OCI-LY7 (cell line): ENCODE data around the gene CEP120. TPM values are rescaled to one million over a fixed set of nuclear protein-coding genes. Genes with fewer than 3 reads are reported as not detected.
"Not testable (repeated sequence)": the region's sequence is repeated elsewhere in the genome, so short reads cannot be mapped to it uniquely, and the experiment has no call there.

Source experiments
- BruUV-seq: library from RNA; stranded (reverse); fragments of 400-500 nt; replicated peaks from 2 replicates; lab custom pipeline; 2021; lab: Mats Ljungman, UMichigan
- CTCF ChIA-PET: fragments of 300-600 bp; sonication (Branson Sonifier 250); formaldehyde crosslinking; loops from one replicate; lab custom pipeline; 2022; ENCODE audit warnings: antibody characterized with exemption; ENCODE audit not compliant: unreplicated experiment; lab: Charles Lee
- POLR2A ChIA-PET: fragments of 300-600 bp; sonication (Branson Sonifier 250); formaldehyde crosslinking; loops from one replicate; lab custom pipeline; 2022; ENCODE audit warnings: antibody characterized with exemption; lab: Charles Lee
- DNase-seq: peaks from one replicate; pipeline ENCODE4 v3.0.0-alpha.2; 2015; ENCODE audit warnings: low spot score
- H2AFZ ChIP-seq: fragments of 200-600 bp; sonication (generic), shearing (Covaris generic); 2 replicates; pipeline ENCODE4 v1.6.1; 2014; ENCODE audit warnings: mild to moderate bottlenecking, antibody characterized with exemption, low read length, moderate library complexity
- H3K27ac ChIP-seq: fragments of 200-600 bp; sonication (generic); 2 replicates; pipeline ENCODE4 v1.5.1; 2014; ENCODE audit warnings: mixed run types, low read depth, mild to moderate bottlenecking, moderate library complexity, low read length, inconsistent platforms; ENCODE audit not compliant: poor library complexity, severe bottlenecking
- H3K36me3 ChIP-seq: fragments of 200-600 bp; sonication (generic); 2 replicates; pipeline ENCODE4 v1.6.1; 2014; ENCODE audit warnings: mild to moderate bottlenecking, antibody characterized with exemption, low read length, moderate library complexity, mixed read lengths; ENCODE audit not compliant: insufficient read depth
- H3K4me1 ChIP-seq: fragments of 200-600 bp; sonication (generic); 2 replicates; pipeline ENCODE4 v1.5.1; 2014; ENCODE audit warnings: mild to moderate bottlenecking, low read length; ENCODE audit not compliant: insufficient read depth, poor library complexity, severe bottlenecking
- H3K4me2 ChIP-seq: fragments of 200-600 bp; sonication (generic); 2 replicates; pipeline ENCODE4 v1.6.1; 2014; ENCODE audit warnings: mild to moderate bottlenecking, low read length
- H3K4me3 ChIP-seq: fragments of 200-600 bp; sonication (generic); 2 replicates; pipeline ENCODE4 v1.5.1; 2014; ENCODE audit warnings: mild to moderate bottlenecking, low read depth, low read length; ENCODE audit not compliant: poor library complexity, severe bottlenecking
- H3K79me2 ChIP-seq: fragments of 200-600 bp; sonication (generic); 2 replicates; pipeline ENCODE4 v1.6.1; 2016; ENCODE audit warnings: low read depth, mild to moderate bottlenecking, low read length, moderate library complexity, mixed read lengths; ENCODE audit not compliant: insufficient read depth
- H3K9me2 ChIP-seq: fragments of 200-600 bp; sonication (generic); 2 replicates; pipeline ENCODE4 v1.6.1; 2016; ENCODE audit warnings: mild to moderate bottlenecking, low read length, mixed read lengths; ENCODE audit not compliant: insufficient read depth
- H3K9me3 ChIP-seq: fragments of 200-600 bp; sonication (generic); 2 replicates; pipeline ENCODE4 v1.6.1; 2014; ENCODE audit warnings: mild to moderate bottlenecking, mixed run types, low read length, mixed read lengths
- H4K20me1 ChIP-seq: fragments of 200-600 bp; sonication (generic); 2 replicates; pipeline ENCODE4 v1.6.1; 2014; ENCODE audit warnings: mild to moderate bottlenecking, antibody characterized with exemption, low read length, moderate library complexity, mixed read lengths; ENCODE audit not compliant: insufficient read depth
- EZH2phosphoT487 ChIP-seq: fragments of 200-600 bp; sonication (generic); IDR thresholded peaks from 2 replicates; pipeline ENCODE4 v1.6.1; 2018; ENCODE audit warnings: low read depth, borderline replicate concordance, mild to moderate bottlenecking, mixed run types, antibody characterized with exemption, low read length, moderate library complexity, mixed read lengths
- intact Hi-C: fragments of 100-400 bp; cut with micrococcal nuclease; formaldehyde crosslinking; loops from one replicate; pipeline ENCODE4 v1.10.0; 2022; ENCODE audit not compliant: unreplicated experiment
- total RNA-seq, 2 experiments: library from RNA; depleted of rRNA in 1 of 2; stranded (reverse); fragments of >200 nt in 1 of 2; shearing (Covaris generic) in 1 of 2; gene quantifications; 2 replicates each; pipeline ENCODE4 v1.2.3, GENCODE V29; 2014 to 2022
- TF ChIP-seq, protein P1 (sequence below): fragments of 200-600 bp; sonication (generic); conservative IDR thresholded peaks from 2 replicates; pipeline ENCODE4 v1.5.1; 2014; ENCODE audit warnings: mild to moderate bottlenecking, antibody characterized with exemption, low read length, moderate library complexity, mixed read lengths

CEP120 gene
- total RNA-seq, 2 experiments from 2014 or later, result 18.0 to 23.8 TPM

DNA sequence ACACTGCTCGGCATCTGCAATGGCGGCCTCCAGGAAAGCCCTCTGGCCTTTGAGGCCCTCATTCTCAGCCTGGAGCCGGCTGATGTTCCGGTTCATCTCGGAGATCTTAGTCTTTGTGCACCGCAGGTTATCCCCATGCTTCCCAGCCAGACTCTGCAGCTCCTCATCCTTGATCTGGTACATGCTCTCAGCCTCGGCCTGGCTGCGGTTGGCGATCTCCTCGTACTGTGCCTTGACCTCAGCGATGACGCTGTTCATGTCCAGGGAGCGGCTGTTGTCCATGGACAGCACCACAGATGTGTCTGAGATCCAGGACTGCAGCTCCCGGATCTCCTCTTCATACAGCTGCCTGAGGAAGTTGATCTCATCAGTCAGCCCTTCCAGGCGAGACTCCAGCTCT, 21.9 kb downstream of the CEP120 start:
- intact Hi-C loops, result no loop called here
- H3K79me2 ChIP-seq, result no peaks in the 10 kb centered on the region
- H2AFZ ChIP-seq, result no peak overlapping the region
- peaks cover 50% of the 10 kb centered on the region for H3K36me3 ChIP-seq
- H3K9me3 ChIP-seq, result no peaks in the 10 kb centered on the region
- ChIA-PET POLR2A (interaction anchor here (1.5 to 2.5 kb wide), 2 partner anchors 17 to 22 kb away, joined by 4 to 13 read pairs; partner anchors contain the start of gene CEP120), CTCF (no interaction called here)
- no peak overlapping the region for H3K4me2 ChIP-seq
- no peak for DNase-seq
- no peaks in the 10 kb centered on the region for H4K20me1 ChIP-seq
- H3K9me2 ChIP-seq, result no peaks in the 10 kb centered on the region
- H3K27ac ChIP-seq, result no peak overlapping the region
- no TSS peak for BruUV-seq
- H3K4me1 ChIP-seq, result peaks cover 26% of the 10 kb centered on the region
- no peak for TF ChIP-seq EZH2phosphoT487
- TF ChIP-seq, protein P1, sequence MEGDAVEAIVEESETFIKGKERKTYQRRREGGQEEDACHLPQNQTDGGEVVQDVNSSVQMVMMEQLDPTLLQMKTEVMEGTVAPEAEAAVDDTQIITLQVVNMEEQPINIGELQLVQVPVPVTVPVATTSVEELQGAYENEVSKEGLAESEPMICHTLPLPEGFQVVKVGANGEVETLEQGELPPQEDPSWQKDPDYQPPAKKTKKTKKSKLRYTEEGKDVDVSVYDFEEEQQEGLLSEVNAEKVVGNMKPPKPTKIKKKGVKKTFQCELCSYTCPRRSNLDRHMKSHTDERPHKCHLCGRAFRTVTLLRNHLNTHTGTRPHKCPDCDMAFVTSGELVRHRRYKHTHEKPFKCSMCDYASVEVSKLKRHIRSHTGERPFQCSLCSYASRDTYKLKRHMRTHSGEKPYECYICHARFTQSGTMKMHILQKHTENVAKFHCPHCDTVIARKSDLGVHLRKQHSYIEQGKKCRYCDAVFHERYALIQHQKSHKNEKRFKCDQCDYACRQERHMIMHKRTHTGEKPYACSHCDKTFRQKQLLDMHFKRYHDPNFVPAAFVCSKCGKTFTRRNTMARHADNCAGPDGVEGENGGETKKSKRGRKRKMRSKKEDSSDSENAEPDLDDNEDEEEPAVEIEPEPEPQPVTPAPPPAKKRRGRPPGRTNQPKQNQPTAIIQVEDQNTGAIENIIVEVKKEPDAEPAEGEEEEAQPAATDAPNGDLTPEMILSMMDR, result no peak
- H3K4me3 ChIP-seq, result no peak overlapping the region

DNA sequence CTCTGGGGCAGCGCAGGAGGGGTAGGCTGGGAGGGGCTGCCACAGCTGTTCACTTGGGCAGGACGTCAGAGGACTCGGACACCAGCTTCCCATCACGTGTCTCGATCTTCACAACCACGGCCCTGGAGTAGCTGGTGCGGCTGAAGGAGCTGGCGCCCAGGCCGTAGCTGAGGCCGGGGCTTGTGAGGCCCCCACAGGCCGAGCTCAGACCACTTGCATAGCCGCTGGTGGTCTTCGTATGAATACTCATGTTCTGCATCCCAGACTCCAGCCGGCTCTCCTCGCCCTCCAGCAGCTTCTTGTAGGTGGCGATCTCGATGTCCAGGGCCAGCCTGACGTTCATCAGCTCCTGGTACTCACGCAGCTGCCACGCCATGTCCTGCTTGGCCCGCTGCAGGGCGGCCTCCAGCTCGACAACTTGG, 22.3 kb downstream of the CEP120 start:
- H3K9me3 ChIP-seq, H4K20me1 ChIP-seq, H2AFZ ChIP-seq, H3K79me2 ChIP-seq, H3K4me3 ChIP-seq, H3K4me2 ChIP-seq, BruUV-seq, H3K9me2 ChIP-seq, CTCF ChIA-PET, intact Hi-C loops, DNase-seq, H3K27ac ChIP-seq: not testable (repeated sequence)
- Histone ChIP-seq H3K36me3 (peaks cover 54% of the 10 kb centered on the region), H3K4me1 (peaks cover 26% of the 10 kb centered on the region)
- POLR2A ChIA-PET, result interaction anchor here (0.6 to 2.5 kb wide), 5 partner anchors 13 to 79 kb away, joined by 3 to 13 read pairs (median 4); partner anchors contain the start of gene CEP120

DNA sequence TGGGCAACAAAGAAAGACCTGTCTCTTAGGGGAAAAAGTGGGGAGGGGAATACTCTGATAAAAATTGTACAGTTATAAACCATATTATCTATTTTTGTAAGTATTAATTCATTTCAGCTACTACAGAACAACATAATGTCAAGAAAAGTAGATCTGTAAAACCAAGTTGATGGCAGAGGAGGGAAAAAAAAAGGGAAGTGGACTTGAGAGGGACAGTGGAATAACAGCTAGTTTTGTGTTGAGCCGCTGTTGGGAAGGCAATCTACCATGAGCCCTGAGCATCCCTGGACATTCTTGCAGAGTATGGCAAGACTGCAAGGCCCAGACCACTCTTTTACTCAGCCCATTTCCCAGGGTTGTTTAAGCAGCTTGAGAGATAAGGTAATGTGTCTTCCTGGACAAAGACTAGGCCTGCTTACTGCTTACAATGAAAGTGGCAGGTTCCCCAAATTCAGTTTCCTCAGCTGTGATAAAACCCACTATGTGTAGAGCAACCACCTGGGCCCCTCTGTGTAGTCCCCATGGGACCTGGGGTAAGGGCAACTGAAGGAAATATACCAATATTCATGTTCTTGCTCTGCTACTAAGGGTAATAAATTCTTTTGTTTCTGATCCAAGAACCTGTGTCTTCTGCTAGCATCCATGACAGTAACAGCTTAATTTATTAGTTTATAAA, 25.0 kb downstream of the CEP120 start:
- Histone ChIP-seq H3K36me3 (peaks cover 51% of the 10 kb centered on the region), H3K9me2 (no peaks in the 10 kb centered on the region), H2AFZ (peak overlapping the region; percentile 47; the same call in 1 of the 2 replicates), H3K4me3 (peak overlapping the region; percentile 39), H3K27ac (peak overlapping the region; percentile 87), H4K20me1 (no peaks in the 10 kb centered on the region), H3K4me1 (peaks cover 26% of the 10 kb centered on the region), H3K4me2 (peak overlapping the region; percentile 65), H3K79me2 (no peaks in the 10 kb centered on the region), H3K9me3 (no peaks in the 10 kb centered on the region)
- peak; percentile 95 for DNase-seq
- TF ChIP-seq EZH2phosphoT487, result no peak
- TF ChIP-seq, protein P1, result no peak
- ChIA-PET POLR2A (interaction anchor here (0.6 to 1.5 kb wide), 9 partner anchors 8 to 176 kb away, joined by 3 to 5 read pairs (median 4); partner anchors contain the start of gene CEP120), CTCF (interaction anchor here (0.6 to 0.8 kb wide), 2 partner anchors 25 to 696 kb away, joined by 3 read pairs; no protein-coding TSS in a partner anchor)
- BruUV-seq, result no TSS peak
- intact Hi-C loops, result loop anchor here (2.0 kb wide), 1 partner anchor 25 kb away; the partner anchor contains the start of gene CEP120
